HG03066 (cell line): ENCODE data around the gene ARHGEF10L.

Experiments used
- ATAC-seq: cut with Tn5 transposase; IDR thresholded peaks from one replicate; pipeline ENCODE4 v1.9.1; 2021; ENCODE audit warnings: low read depth; ENCODE audit not compliant: unreplicated experiment

Gene ARHGEF10L

GRCh38 chr1:17520473-17521319 is 18.8 kb upstream of the ARHGEF10L start:
- no peak for ATAC-seq

- no peak for ATAC-seq
Measured at GRCh38 chr1:17521946-17522612, 17.4 kb upstream of the ARHGEF10L start.

GRCh38 chr1:17523321-17524041 is 16.0 kb upstream of the ARHGEF10L start:
- ATAC-seq: no peak

GRCh38 chr1:17524645-17525044 is 14.9 kb upstream of the ARHGEF10L start:
- no peak for ATAC-seq

GRCh38 chr1:17525996-17526686 is 13.4 kb upstream of the ARHGEF10L start:
- ATAC-seq: no peak

- no peak for ATAC-seq
Measured at GRCh38 chr1:17527036-17527914, 12.2 kb upstream of the ARHGEF10L start.

GRCh38 chr1:17529381-17529780 is 10.1 kb upstream of the ARHGEF10L start:
- ATAC-seq: no peak

- ATAC-seq: no peak
Measured at GRCh38 chr1:17531343-17531681, 8.2 kb upstream of the ARHGEF10L start.

- ATAC-seq: no peak
Measured at GRCh38 chr1:17531682-17532487, 7.6 kb upstream of the ARHGEF10L start.

- ATAC-seq: no peak
Measured at GRCh38 chr1:17533201-17533600, 6.3 kb upstream of the ARHGEF10L start.

GRCh38 chr1:17535300-17535936 is 4.1 kb upstream of the ARHGEF10L start:
- no peak for ATAC-seq

GRCh38 chr1:17538010-17538409 is 1.5 kb upstream of the ARHGEF10L start:
- no peak for ATAC-seq

- ATAC-seq: no peak
Measured at GRCh38 chr1:17538428-17539117, 925 bp upstream of the ARHGEF10L start.

GRCh38 chr1:17539118-17539476 is 401 bp upstream of the ARHGEF10L start:
- no peak for ATAC-seq

GRCh38 chr1:17540255-17541001 is 930 bp downstream of the ARHGEF10L start:
- no peak for ATAC-seq

GRCh38 chr1:17542645-17543044 is 3.1 kb downstream of the ARHGEF10L start:
- ATAC-seq: no peak

GRCh38 chr1:17544776-17545350 is 5.4 kb downstream of the ARHGEF10L start:
- ATAC-seq: no peak
